NOMO-1 treated with dmso at 0.1 percent for 144 hours (cell line): ENCODE measurements around the gene MCF2.
"Not testable (repeated sequence)": the region's sequence is repeated elsewhere in the genome, so short reads cannot be mapped to it uniquely, and the experiment has no call there.

ENCODE experiments used
- DNase-seq: peaks from one replicate; lab custom pipeline; 2025; ENCODE audit not compliant: unreplicated experiment; lab: John Stamatoyannopoulos, UW

MCF2 gene, protein sequence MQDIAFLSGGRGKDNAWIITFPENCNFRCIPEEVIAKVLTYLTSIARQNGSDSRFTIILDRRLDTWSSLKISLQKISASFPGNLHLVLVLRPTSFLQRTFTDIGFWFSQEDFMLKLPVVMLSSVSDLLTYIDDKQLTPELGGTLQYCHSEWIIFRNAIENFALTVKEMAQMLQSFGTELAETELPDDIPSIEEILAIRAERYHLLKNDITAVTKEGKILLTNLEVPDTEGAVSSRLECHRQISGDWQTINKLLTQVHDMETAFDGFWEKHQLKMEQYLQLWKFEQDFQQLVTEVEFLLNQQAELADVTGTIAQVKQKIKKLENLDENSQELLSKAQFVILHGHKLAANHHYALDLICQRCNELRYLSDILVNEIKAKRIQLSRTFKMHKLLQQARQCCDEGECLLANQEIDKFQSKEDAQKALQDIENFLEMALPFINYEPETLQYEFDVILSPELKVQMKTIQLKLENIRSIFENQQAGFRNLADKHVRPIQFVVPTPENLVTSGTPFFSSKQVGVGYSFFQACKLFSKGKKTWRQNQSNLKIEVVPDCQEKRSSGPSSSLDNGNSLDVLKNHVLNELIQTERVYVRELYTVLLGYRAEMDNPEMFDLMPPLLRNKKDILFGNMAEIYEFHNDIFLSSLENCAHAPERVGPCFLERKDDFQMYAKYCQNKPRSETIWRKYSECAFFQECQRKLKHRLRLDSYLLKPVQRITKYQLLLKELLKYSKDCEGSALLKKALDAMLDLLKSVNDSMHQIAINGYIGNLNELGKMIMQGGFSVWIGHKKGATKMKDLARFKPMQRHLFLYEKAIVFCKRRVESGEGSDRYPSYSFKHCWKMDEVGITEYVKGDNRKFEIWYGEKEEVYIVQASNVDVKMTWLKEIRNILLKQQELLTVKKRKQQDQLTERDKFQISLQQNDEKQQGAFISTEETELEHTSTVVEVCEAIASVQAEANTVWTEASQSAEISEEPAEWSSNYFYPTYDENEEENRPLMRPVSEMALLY

DNA sequence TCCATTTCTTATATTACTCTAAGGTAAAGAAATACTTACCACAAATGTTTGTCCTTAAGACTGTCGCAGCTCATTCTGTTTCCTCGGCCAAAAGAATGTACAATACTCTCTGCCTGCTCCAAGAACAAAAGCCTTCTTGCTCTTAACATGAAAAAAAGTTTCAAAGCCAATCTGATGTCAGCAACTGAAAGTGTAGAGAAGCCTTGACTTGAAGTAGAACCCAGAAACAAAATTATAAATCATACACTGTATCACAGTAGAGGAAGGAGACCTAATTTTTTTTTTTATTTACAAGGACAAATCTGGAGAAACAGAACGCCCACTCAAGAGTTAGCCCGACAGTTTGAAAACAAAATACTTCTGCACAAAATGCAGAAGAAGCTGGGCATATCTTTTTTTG lies at the start of gene MCF2:
Gene MCF2, minus strand, starts transcription at position 101 of the 400 bp plus-strand sequence. CDS start 56,423 bp downstream, outside the sequence.
- DNase-seq = no peak

DNA sequence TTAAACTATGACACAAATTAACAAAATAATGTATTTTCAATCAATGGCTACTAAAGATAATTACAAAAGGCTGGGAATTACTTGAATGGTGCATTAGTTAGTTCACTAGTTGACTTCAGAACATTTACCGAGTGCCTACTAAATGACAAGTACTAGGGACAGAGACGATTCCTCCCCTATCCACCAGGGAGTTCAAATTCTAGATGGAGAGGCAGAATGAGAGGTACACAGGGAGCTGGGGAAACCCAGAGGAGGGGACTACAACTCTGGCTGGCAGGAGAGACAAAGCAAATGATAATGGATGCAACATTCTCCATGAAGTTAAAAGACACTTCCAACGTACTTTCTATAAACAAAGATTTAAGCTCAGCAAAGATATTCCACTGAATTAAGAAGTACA lies 43.1 kb upstream of the MCF2 start:
- DNase-seq = no peak

DNA sequence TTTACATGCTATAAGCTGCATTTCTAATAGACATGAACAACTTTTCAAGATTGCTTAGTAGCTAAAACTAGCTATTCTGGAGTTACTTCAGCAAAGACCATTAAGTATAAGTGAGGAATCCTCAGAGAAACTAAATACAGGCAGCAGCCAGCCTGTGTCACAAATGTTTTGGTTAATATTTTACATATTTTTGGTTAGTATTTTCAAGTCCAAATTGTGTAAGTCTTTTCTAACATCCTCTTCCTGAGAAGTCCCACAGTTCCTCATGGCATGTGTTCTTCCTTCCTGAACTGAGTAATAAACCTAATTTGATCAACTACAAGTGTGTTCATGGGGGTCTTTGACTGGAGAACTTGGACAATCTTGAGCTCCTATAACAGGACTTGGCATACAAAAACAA lies 42.4 kb upstream of the MCF2 start:
- no peak for DNase-seq

DNA sequence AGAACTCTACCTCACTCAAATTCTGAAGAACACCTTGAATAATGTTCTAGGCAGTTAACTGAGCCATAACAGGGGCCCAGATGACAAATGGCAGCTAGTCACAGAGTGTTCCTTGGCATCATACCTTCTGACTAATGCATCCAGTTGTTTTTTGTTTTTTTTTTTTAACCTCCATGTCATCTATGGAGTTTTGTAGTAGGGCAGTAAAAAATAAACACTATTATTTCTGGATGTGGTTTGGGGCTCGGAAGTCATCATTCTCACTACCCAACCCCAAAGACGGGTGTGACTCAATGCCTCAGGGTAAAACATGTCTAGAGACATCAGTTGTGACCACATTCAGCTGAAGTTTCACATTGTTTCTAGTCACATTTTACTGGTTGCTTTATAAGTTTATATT lies 31.2 kb upstream of the MCF2 start:
- no peak for DNase-seq

DNA sequence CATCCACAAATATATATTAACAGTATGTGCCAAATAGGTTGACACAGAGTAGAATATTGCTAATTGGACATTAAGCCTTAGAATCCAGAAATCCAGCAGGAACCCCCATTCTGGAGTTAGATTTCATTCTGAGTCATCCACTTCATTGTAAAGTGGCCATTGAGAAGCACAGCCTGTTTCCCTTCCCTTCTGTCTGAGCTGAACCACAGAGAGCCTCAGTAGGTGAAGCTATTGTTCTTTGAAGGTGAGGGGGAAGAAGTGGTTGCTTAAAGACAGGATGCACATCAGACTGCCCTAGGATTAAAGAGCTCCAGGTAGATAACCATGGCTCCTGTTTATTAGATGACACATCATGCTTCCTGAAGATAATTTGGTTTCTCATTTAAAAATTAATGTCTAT lies 30.6 kb upstream of the MCF2 start:
- no peak for DNase-seq

DNA sequence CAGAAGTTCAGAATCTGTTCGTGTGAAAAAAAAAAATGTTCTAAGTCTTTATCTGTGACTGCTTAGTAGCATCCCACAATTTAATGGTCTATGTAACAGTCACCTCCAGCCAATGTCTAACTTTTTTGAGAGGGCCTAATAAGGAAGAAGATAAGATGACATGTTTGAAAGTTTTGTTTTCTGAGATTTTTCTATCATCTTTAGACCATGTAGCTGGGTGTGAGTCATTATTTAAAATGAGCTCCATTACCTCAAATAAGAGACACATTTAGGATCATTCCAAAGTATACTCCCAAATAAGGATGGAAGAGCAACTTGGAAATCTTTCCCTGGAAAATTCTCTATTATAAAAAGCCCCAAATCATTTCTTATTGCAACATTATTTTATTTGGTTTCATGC lies 28.2 kb upstream of the MCF2 start:
- no peak for DNase-seq

DNA sequence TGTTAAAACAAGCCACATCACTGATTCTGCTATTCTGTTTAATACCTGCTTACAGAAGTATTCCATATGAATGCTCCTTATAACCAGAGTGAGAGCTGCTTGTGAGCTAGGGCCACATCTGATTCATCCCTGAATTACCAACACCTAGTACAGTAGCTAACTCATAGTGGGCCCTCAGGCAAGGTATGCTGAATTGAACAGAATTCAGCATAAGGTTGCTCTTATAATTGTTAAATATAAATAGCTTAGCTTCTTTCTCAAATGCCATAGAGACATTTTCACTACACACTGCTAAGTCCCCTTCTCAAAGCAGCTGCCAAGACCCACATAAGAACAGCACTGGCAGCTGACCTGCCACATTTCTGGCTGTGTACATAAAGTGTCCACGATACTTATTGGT lies 27.0 kb upstream of the MCF2 start:
- no peak for DNase-seq

DNA sequence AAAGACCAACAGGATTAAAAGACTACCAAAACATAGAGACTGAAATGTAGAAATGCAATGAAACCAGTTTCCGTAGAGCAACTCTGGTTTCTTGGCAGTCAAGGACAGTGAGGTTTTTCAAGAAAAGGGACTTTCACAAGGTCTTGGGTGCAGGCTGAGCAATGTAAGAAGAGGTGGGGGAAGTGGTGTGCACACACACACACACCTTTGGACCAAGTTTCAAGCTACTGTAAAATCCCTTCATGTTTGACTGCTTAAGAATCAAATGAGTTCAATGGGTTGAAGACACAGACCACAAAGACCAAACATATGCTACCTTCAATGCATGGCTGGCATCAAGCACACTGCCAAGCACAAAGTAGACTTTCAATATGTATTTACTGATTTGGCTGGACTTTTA lies 17.8 kb upstream of the MCF2 start:
- DNase-seq = no peak

DNA sequence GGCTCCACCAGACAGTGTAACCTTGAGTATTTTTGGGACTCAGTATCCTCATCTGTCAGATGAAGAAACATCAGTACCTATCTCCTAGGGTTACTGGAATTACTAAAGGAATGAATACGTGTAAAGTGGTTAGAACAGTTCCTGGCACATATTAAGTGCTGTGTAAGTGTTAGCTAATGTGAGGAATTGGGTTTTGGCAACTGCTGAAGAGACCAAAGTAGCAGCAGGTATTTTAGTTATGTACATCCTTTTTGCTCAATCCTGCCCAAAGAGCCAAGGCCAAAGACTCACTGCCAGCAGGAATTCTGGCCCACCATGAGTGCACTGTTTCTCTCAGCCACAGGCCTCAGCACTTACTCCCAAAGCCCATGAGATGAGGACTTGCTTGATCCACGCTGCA lies 16.7 kb upstream of the MCF2 start:
- DNase-seq = no peak

DNA sequence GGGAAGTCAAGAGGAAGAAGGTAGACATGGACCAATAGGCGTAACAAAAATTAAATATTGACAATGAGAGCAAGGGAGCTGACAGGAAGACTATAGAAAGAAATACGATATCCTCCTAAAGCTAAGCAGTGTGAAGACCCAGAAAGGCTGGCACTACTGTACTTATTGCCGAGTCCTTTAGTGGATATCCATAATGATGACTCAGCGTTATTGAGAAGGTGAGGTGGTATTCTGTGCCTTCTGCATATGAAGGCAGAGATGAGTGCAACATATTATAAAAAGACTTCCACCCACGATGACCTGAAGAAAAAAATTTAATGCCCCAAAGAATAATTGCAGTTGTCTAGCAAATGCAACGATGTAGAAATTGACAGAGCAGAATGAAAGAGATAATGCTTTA lies 13.0 kb upstream of the MCF2 start:
- DNase-seq = no peak

DNA sequence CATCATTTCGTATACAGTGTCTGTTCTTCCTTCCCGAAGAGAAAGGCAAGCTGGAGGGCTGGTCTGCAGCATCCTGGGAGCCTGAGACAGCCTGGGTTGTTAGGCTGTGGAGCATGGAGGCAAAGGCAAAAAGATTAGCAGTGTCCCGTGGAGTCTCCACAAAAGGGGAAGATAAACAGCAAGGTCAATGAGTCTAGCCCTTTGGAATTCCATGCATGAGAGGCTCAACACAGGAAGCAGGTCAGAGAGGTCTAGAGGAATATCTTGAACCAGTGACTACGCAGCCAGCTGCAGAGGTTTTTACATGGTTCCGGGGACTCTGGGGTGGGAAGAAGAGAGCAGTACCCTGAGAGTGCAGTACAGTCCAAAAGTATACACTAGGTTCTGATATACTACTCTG lies 12.2 kb upstream of the MCF2 start:
- DNase-seq = no peak

DNA sequence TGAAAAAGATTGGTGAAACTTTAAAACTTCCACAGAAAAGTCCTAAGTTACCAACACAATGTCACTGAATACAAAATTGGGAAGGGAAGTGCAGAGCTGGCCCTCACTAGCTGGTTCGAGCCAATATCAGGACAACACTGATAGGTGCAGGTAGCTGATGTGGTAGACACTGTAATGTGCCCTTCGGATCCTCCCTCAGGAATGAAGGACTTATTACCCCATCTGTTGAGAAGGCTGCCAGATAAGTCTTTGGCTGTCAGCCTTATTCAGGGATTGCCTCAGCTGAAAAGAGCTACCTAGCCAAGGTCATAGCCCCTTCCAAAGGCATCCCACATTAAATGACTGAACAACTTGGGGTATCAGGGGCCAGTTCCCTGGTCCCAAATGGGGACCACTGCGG lies 5.3 kb downstream of the MCF2 start:
- DNase-seq = no peak

DNA sequence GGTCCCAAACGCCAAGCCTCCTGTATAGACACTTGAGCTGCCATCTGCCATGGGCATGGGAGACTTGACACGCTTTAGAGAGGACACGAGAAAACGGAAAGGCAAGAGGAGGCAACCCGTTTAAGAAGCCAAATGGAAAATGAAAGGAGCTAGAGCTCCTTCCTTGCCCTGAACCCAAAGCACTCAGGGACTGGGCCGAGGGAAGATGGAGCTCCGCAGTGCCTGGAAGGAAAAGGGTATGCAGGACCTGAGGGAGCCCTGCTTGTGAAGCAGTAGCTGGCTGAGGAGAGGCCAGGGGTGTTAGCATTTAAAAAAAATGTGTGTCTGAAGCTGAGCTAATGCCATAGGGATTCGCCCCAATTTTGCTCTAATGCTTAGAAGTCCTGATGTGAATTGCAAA lies 15.1 kb downstream of the MCF2 start:
- DNase-seq = no peak

DNA sequence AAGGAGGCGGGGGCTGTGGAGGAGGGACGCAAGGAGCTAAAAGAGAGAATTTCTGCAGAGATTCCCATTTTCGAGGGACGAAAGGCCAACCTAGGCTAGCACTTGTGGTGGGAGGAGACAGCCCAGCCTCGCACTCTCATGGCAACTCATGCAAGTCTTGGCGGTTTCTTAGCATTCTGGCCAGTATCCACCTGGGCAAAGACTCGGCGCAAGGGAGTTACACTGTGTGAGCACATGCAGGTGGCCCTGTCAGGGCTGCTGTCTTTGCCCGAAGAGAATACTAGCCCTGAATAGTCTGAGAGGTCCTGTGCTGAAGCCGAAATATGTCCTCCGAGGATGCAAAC lies 15.5 kb downstream of the MCF2 start:
- no peak for DNase-seq

DNA sequence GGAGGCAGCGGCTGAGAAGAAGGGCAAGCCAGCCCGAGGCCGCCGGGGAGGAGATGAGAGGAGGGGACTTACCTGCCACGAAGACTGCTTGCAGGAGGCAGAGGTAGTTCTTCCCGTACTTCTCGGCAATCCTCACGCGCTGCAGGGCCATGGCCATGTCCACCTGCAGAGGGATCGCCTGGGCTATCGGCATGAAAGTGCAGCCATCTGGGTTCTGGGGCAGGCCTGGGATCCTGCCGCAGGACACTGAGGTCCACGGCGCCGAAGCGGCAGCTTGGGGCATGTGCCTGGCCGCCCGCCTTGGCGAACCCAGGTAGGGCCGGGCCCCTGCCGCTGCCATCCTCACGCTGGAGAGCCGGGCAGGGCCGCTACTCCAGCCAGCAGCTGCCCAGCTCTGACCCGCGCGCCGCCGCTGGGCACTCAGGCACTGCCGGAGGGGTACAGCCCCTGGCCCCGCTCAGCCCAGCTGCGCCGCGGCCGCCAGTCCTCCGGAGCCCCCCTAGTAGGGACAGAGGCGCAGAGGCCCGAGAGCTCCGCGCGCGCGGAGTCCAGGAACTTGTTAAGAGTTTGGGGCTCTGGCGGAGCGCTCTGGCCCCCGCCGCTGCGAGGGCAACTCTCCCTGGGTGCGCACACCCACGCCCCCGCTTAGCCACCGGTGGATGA lies 16.0 kb downstream of the MCF2 start:
- no peak for DNase-seq

DNA sequence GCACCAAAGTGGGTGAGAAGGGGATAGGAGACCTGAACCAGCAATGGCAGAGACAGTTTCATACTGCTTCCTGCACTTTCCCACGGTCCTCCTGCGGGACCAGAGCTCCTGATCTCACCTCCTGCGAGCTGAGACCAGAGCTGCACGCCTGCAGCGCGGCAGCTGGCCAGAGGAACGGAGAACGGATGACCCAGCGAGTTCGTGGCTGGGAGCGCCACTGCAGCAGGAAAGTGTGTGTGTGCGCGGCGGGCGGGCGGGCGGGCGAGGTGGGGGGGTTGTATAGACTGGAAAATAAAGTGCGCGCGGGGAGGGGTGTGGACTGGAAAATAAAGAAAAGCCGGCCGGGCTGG lies 16.5 kb downstream of the MCF2 start:
- no peak for DNase-seq

DNA sequence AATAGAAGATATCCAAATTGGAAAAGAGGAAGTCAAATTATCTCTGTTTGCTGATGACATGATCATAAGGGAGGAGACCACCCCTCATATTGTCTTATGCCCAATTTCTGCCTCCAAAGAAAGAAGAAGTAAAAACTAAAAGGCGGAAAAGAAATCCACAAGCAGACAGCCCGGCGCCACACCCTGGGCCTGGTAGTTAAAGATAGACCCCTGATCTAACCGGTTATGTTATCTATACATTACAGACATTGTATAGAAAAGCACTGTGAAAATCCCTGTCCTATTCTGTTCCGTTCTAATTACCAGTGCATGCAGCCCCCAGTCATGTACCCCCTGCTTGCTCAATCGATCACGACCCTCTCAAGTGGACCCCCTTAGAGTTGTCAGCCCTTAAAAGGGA lies 22.8 kb downstream of the MCF2 start:
- DNase-seq = not testable (repeated sequence)

DNA sequence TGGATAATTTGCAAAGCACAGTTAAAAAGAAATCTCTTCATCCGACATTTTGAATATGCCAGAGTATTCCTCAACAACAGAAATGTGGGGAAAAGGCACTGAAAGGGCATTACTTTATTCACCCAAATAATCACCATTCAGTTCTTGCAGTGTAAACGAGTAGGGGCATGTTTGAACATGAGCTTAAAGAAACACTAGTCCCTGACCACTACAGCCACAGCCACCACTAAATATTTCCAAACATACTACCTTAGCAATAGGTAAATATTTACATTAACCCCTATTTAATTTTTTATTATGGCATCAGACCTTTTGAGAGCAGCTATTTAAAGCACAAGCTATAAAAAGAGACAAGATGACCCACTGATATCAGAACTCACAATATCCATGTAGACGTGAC lies 27.6 kb downstream of the MCF2 start:
- DNase-seq = no peak

DNA sequence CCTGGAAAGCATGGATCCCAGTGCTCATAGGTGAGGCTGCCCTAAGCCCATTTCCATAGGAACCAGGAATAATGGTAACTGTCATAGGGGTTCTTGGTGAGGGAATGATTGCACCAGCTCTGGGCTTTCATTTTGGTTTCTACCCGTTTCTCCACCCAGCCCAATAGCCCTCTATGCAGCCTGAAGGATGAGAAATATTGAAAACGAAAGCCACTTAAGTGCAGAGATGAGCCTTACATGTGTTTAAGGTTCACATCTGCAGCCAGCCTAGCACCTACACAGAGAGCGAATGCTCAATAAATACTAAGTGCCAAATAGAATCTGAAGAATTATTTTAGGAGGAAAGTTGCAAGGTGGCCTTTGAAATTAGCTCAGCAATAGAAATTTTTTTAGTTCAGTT lies 60.4 kb downstream of the MCF2 start:
- no peak for DNase-seq

DNA sequence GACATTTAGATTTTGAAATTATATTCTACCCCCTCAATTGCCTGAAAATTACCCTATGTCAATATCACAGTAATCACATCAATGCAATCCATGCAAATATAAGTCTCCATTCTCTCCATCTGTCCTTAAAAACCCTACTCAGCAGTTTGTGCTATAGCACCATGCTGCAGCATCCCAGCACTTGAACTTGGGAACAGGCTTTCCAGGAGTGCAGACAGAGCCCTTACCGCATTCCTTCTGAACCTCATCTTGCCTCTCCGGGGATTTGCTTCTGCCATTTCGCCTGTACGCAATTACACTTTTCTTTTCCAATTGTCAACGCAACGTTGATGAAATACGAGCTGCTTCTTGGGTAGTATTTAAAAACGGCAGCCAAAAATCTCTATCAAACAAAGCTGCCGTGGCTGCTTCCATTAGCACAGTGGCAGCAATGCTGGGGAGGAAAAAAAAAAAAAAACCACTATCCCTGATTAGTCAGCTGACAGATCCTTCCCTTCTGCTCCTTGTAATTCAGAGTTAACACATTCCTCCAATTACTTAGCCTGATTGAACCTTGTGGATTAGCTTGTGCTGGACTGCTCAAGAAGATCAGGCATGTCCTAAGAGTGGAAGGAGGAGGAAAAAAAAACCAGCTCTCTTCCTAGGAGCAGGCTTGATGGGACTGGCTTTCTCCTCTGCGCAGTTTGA lies 65.6 kb downstream of the MCF2 start:
- DNase-seq = no peak

DNA sequence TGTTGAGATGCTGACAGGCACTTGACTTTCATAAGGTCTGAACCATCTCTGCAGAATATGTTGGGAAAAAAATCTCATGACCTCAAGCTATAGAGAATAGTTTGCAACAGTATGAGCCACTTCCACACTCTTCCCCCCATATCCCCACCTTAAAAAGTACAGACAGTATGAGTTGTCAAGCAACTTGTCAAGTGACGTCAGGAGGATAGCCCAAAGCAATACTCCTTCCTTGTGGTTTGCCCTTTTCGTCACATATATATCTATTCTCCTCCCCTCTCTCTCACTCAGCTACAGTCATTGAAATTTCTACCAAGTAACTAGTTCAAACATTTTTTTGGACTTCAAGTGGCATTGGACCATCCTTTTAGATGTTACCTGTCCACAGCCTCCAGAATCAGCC lies 67.7 kb downstream of the MCF2 start:
- DNase-seq = no peak
